ENCODE results near the gene OVOL2.

The OVOL2 gene

GRCh38 chr20:18011951-18012645 is 45.6 kb downstream of the OVOL2 start:
- no peak for DNase-seq

- DNase-seq: no peak
These were observed 46.2 kb downstream of the OVOL2 start for GRCh38 chr20:18011482-18011881.

- no peak for DNase-seq
These were observed 48.6 kb downstream of the OVOL2 start for GRCh38 chr20:18009116-18009515.

GRCh38 chr20:18007534-18008292 is 50.0 kb downstream of the OVOL2 start:
- no peak for DNase-seq

GRCh38 chr20:18006684-18007083 is 51.0 kb downstream of the OVOL2 start:
- DNase-seq: no peak

GRCh38 chr20:18005990-18006364 is 51.7 kb downstream of the OVOL2 start:
- no peak for DNase-seq

- no peak for DNase-seq
These were observed 52.3 kb downstream of the OVOL2 start for GRCh38 chr20:18005170-18005989.

- no peak for DNase-seq
These were observed 53.2 kb downstream of the OVOL2 start for GRCh38 chr20:18004384-18005031.

GRCh38 chr20:18003897-18004296 is 53.8 kb downstream of the OVOL2 start:
- DNase-seq: no peak

- DNase-seq: no peak
These were observed 56.4 kb downstream of the OVOL2 start for GRCh38 chr20:18001131-18001921.

- no peak for DNase-seq
These were observed 58.1 kb downstream of the OVOL2 start for GRCh38 chr20:17999566-17999965.

GRCh38 chr20:17998446-17998845 is 59.3 kb downstream of the OVOL2 start:
- DNase-seq: no peak

- peak; percentile 78 for DNase-seq
These were observed 61.5 kb downstream of the OVOL2 start for GRCh38 chr20:17995967-17996819.

GRCh38 chr20:17993546-17993945 is 64.2 kb downstream of the OVOL2 start:
- DNase-seq: no peak

GRCh38 chr20:17992847-17993513 is 64.7 kb downstream of the OVOL2 start:
- DNase-seq: no peak

- no peak for DNase-seq
These were observed 65.5 kb downstream of the OVOL2 start for GRCh38 chr20:17992224-17992637.

- no peak for DNase-seq
These were observed 67.3 kb downstream of the OVOL2 start for GRCh38 chr20:17990278-17990972.

GRCh38 chr20:17987988-17988387 is 69.7 kb downstream of the OVOL2 start:
- no peak for DNase-seq

- no peak for DNase-seq
These were observed 72.2 kb downstream of the OVOL2 start for GRCh38 chr20:17985388-17986018.

- DNase-seq: no peak
These were observed 81.4 kb downstream of the OVOL2 start for GRCh38 chr20:17976305-17976704.

Measured in hematopoietic multipotent progenitor cell treated with erythropoietin and hydrocortisone succinate and interleukin-3 and kit ligand, for 8 days (in vitro differentiated cells).